Hematopoietic multipotent progenitor cell treated with erythropoietin and hydrocortisone succinate and interleukin-3 and kit ligand, for 6 days (in vitro differentiated cells): ENCODE measurements around the gene RHOXF1.
"Not testable (repeated sequence)": the region's sequence is repeated elsewhere in the genome, so short reads cannot be mapped to it uniquely, and the experiment has no call there.

Source experiments
- DNase-seq: peaks from one replicate; pipeline ENCODE4 v3.0.0-alpha.2; 2015

Gene RHOXF1

DNA sequence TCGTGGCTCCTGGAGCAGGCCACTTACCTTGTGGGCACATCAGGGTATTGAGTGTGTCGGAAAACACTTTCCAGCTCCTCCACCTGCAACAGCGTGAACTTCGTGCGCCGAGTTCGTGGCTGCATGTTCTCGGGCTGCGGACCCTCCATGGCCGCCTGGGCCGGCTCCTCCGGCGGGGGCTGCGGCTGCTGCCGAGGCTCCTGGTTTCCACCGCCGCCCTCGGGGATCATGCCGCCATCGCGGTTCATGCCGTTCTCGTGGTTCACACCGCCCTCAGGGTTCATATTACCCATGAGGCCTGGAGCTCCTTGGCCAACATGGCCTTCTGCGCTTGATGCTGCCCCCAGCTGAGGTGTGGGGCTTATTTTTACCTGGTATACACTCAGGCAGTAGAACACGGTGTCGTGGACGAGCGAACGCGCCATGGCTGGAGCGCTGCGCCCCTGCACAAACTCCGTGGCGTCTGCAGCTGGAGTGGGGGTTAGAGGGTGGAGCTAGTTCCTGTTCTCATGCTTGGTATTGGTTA, at the start of gene RHOXF1:
Gene RHOXF1, minus strand, starts transcription at position 476 of the 526 bp plus-strand sequence. Its CDS starts 51 bp downstream, at position 425.
- no peak for DNase-seq

DNA sequence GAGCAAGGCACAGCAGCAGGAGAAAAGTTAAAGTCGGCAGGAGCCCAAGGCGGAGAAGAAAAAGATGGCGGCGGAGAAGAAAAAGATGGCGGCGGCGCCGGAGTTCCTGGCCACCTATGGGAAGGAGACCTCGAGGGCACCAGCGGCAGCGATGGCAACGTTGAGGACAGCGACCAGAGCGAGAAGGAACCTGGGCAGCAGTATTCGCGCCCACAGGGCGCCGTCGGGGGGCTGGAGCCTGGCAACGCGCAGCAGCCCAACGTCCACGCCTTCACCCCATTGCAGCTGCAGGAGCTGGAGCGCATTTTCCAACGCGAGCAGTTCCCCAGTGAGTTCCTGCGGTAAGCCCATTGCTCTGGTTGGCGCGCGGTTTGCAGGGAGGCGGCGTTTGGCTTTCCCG, 43.4 kb upstream of the RHOXF1 start:
- DNase-seq = not testable (repeated sequence)

DNA sequence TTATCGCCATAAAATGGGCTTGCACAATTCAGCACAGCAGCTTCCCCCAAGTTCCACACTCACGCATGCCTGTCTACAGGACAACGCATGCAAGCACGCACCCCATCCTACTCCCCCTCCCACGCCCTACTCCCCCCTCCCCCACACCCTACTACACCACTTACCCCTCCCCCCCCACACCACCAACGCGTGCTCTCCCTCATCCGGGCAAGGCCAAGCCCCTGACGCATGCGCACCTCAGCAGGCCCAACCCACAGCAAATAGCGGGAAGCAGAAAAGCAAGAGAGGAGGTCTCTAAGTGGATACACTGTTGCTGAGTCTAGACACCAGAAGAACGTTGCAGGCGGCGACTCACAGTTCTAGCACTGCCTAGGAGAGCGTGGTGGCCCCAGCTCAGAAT, 42.6 kb upstream of the RHOXF1 start, which contains the start of gene RHOXF2:
Gene RHOXF2, plus strand, starts transcription at position 301 of the 400 bp plus-strand sequence. CDS start 138 bp downstream, outside the sequence.
- not testable (repeated sequence) for DNase-seq

DNA sequence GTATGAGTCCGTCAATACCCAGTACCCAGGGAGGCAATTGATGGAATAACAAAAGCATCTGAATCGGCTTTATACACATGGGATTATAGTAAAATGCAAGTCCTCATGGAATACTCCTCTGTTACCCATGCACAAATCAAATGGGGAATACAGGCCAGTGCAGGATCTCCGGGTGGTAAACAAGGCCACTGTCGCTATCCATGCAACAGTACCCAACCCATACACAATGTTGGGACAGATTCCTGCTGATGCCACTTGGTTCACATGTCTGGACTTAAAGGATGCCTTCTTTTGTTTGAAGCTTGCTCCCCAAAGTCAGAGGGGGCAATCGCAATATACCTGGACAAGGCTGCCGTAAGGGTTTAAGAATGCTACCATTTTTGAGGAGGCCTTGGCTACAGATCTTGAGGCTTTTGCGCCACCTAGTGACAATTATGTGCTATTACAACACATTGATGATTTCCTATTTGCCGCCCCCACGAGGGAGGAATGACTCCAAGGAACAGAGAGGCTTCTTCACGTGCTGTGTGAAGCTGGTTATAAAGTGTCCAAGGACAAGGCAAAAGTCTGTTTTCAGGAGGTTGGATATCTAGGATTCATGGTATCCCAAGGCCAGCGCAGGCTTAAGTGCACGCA, 34.5 kb upstream of the RHOXF1 start:
- DNase-seq = not testable (repeated sequence)

DNA sequence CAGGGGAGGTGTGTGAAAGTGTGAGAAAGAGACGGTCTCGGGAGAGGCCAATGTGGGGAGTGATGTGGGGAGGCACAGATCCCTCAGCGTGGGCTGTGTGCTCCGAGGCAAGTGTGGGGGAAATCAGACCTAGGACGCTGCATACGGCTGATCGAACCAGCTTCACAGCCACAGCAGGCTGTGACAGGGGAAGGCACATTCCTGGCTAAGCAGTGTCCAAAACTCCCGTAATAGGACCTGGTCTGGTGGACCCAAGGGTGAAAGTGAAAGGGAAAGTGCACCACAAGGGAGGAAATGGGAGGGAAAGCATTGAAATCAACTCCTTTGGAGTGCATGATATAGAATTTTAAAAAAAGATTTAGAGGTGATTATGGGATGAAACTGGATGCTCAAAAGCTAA, 31.8 kb upstream of the RHOXF1 start:
- no peak for DNase-seq

- DNase-seq = peak; percentile 4
Measured at GRCh38 chrX:120146323-120146722, 30.6 kb upstream of the RHOXF1 start.

DNA sequence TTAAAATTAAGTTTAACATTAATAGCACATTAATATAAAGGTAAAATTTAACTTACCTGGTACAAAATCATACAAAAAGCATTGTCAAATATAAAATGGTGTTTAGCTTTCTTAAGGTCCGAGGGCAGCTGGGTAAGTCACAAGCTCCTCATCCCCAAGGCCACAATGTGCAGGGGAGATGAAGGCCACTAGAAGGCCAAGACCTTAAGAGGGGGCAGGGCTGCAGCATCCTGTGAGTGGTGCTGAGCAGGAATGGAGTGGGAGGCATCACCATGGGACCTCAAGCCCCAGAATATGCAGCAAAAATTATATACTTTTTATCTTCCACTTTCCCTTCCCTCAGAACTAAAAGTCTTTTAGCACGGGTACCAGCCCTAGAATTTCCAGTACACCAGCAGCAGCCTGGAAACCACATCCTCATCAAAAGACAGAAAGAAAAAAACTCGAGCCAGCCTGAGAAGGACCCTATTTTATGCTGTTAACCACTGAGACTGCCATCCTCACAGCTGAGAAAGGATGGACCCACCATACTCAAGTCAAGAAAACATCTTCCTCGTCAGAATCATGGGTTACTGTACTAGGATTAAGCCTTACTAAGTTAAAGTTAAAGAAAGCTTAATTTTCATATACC, 29.7 kb upstream of the RHOXF1 start:
- peak; percentile 9 for DNase-seq

DNA sequence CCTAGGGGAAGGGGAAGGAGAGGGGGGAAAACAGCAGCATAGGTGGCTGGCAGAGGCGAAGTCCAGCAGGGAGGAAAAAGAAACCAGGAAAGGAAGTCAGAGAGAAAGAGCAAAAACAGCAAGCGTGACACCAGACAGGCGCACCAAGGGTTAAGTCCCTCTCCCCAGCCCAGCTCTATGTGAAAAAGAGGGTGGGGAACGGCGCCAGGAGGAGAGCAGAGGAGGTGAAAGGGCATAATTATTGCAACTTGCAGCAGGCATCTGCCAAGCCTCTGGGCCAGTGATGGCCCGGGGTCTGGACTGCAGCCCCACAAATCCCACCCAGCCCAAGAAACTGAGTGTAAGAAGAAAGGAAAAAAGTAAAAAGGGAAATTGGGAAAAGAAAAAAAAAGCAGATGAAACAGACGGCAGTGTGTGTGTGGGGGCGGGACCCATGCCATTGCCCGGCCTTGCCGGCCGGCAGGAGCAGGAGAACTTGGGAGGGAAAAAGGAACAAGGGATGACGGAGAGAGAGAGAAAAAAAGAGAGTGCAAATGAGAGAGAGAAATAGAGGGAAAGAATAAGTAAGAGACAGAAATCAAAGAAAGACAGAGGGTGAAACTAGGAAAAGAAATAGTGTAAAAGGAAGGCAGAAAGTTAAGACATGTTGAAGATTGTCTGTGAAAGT, 28.6 kb upstream of the RHOXF1 start:
- peak; percentile 5 for DNase-seq

DNA sequence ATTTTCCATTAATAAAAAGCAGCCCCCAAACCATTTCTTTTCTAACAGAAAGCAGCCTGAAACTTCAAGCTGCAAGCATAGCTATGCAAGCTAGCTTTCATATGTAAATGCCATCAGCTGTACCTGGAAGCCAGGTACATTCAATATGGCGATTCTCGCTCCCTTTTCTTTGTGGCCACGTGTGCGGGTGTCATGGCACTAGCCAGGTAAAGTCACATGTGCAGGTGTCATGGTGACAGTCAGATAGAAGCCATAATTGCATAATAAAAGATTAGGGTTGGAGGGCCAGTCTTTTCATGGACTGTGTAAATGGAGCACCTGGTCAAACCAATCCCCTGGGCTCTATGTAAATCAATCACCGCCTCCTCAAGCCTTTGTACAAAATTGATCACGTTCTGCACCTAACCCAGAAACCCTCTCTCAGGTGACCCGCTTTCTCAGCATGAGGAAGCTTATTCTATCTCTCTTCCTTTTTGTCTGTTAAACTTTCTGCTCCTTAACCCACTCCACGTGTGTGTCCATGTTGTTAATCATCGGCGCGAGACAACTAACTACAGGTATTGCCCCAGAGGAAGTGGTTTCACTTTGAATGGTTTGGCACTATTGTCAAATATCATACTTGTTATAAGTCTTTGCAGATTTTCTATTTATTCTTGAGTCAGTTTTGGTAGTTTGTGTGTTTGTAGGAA, 24.7 kb upstream of the RHOXF1 start:
- no peak for DNase-seq

GRCh38 chrX:120137439-120137838, 21.7 kb upstream of the RHOXF1 start:
- DNase-seq = no peak

- DNase-seq = no peak
Measured at GRCh38 chrX:120136840-120137239, 21.1 kb upstream of the RHOXF1 start.

- DNase-seq = no peak
Measured at GRCh38 chrX:120136128-120136527, 20.4 kb upstream of the RHOXF1 start.

GRCh38 chrX:120128306-120128846, 12.7 kb upstream of the RHOXF1 start:
- not testable (repeated sequence) for DNase-seq

DNA sequence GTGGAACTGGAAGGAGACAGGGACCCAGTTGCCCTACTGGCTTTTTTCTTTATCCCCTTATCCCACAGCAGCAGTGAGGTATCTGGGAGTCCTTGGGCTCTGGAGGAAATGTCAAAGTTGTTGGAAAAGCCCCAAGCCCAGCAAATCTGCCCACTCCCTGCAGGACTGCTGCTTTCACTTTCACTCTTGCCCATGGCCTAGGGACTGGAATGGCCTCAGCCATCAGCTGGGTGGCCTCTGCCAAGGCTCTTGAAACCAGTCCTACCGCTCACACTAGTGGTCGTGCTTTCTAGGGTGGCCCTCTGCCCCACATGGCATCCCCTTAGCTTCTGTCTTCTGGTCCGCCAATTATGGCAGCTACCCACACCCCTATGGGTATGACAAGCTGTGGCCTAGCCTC, 9.7 kb upstream of the RHOXF1 start:
- no peak for DNase-seq

DNA sequence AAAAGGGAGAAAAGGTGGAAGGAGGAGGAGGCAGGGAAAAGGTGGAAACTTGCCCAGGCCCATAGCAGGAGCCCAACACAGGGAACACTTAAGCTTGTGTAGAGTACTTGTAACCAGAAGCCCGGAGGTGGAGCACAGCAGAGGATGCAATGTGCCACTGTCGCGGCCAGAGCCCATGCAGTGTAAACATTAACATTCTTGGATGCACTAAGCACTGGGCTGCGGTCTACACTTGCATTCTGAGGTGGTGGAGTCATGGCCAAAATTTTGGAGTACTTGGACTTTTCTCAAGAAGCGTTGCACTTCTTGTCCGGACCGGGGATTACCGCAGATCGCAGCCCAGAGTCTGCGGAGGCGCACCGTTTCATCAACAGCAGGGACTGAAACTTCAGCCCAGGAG, 4.5 kb upstream of the RHOXF1 start:
- DNase-seq = no peak

DNA sequence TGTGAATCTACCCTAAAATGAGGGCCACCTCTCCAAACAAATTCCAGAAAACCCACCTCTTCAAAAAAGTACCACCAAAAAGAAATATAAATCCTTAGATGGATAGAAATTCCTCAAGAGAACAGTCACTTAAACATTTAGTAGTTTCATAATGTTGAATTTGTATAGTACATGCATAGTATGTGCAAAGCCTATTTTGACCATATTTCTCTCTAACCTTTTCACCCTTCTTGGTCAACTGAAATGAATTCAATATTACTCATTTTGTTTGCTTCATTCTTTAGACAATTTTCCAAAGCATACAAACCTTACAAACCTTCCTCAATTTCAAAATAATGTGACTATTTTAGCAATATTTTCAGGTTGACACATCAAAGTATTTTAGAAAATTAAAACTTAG, 4.1 kb downstream of the RHOXF1 start:
- no peak for DNase-seq

GRCh38 chrX:120109378-120109777, 6.3 kb downstream of the RHOXF1 start:
- no peak for DNase-seq

DNA sequence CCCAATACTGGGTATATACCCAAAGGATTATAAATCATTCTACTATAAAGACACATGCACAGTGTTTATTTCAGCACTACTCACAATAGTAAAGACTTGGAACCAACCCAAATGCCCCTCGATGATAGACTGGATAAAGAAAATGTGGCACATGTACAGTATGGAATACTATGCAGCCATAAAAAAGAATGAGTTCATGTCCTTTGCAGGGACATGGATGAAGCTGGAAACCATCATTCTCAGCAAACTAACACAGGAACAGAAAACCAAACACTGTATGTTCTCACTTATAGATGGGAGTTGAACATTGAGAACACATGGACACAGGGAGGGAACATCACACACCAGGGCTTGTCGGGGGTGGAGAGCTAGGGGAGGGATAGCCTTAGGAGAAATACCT, 11.0 kb downstream of the RHOXF1 start:
- not testable (repeated sequence) for DNase-seq

DNA sequence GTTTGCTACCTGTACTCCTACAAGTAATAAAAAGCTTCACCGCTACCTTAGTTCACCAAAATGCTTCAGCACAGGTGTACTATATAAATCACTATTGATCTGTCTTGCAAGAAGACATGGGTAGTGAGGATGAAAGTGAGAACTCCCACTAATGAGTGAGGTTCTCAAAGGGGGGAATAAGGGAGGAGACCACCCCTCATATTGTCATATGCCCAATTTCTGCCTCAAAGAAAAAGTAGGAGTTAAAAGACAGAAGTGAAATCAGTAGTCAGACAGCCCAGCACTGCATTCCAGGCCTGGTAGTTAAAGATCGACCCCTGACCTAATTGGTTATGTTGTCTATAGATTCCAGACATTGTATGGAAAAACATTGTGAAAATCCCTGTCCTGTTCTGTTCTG, 14.7 kb downstream of the RHOXF1 start:
- not testable (repeated sequence) for DNase-seq

- DNase-seq = peak; percentile 1
Measured at GRCh38 chrX:120090208-120090607, 25.5 kb downstream of the RHOXF1 start.

GRCh38 chrX:120087289-120088017, 28.3 kb downstream of the RHOXF1 start:
- no peak for DNase-seq

GRCh38 chrX:120085553-120086185, 30.0 kb downstream of the RHOXF1 start:
- not testable (repeated sequence) for DNase-seq
